OCI-LY3 (cell line): Measurements from ENCODE around the gene SPEF2.

Experiments
- H2AFZ ChIP-seq: fragments of 200-600, 300-600 bp; shearing (Covaris generic); 2 replicates; pipeline ENCODE4 v1.6.0; 2014; ENCODE audit warnings: antibody characterized with exemption, low read depth, low read length
- H3K27ac ChIP-seq: fragments of 200-600, 300-600 bp; sonication (generic); 2 replicates; pipeline ENCODE4 v1.5.1; 2014; ENCODE audit warnings: mild to moderate bottlenecking, low read length, moderate library complexity, mixed read lengths
- H3K27me3 ChIP-seq: fragments of 200-600, 300-600 bp; sonication (generic); 2 replicates; pipeline ENCODE4 v1.6.1; 2014; ENCODE audit warnings: low read depth, low read length, mixed read lengths
- H3K36me3 ChIP-seq: fragments of 200-600, 300-600 bp; sonication (generic); replicated peaks from 2 replicates; pipeline ENCODE3; 2014; ENCODE audit warnings: low read depth, low read length, mixed read lengths
- H3K4me1 ChIP-seq: fragments of 300-600, 200-600 bp; sonication (generic); 2 replicates; pipeline ENCODE4 v1.6.1; 2014; ENCODE audit warnings: low read length, mixed read lengths
- H3K4me2 ChIP-seq: fragments of 200-600, 300-600 bp; sonication (generic); 2 replicates; pipeline ENCODE4 v1.6.1; 2014; ENCODE audit warnings: low read length, mixed read lengths
- H3K4me3 ChIP-seq: fragments of 300-600, 200-600 bp; sonication (generic); 2 replicates; pipeline ENCODE4 v1.5.1; 2014; ENCODE audit warnings: antibody characterized with exemption, mild to moderate bottlenecking, low read length, moderate library complexity
- H3K79me2 ChIP-seq: fragments of 300-600, 200-600 bp; shearing (Covaris generic); 2 replicates; pipeline ENCODE4 v1.6.1; 2014; ENCODE audit warnings: mild to moderate bottlenecking, low read length, mixed read lengths
- H3K9ac ChIP-seq: fragments of 300-600, 200-600 bp; shearing (Covaris generic); 2 replicates; pipeline ENCODE4 v1.6.0; 2014; ENCODE audit warnings: mild to moderate bottlenecking, low read length, moderate library complexity
- H3K9me3 ChIP-seq: fragments of 200-600, 300-600 bp; shearing (Covaris generic); 2 replicates; pipeline ENCODE4 v1.6.1; 2014; ENCODE audit warnings: low read length, mixed read lengths; ENCODE audit not compliant: insufficient read depth
- H4K20me1 ChIP-seq: fragments of 200-600, 300-600 bp; sonication (generic); 2 replicates; pipeline ENCODE4 v1.6.1; 2016; ENCODE audit warnings: low read length, mixed read lengths; ENCODE audit not compliant: insufficient read depth
- EZH2phosphoT487 ChIP-seq: fragments of 200-600 bp; shearing (Covaris generic); IDR thresholded peaks from 2 replicates; pipeline ENCODE4 v1.6.1; 2018; ENCODE audit warnings: antibody characterized with exemption, mixed run types, low read depth
- TF ChIP-seq, protein P1 (sequence below): fragments of 200-600, 300-600 bp; sonication (generic); IDR thresholded peaks from 2 replicates; pipeline ENCODE4 v1.5.1; 2014; ENCODE audit warnings: antibody characterized with exemption, low read length, low read depth

Gene SPEF2

DNA sequence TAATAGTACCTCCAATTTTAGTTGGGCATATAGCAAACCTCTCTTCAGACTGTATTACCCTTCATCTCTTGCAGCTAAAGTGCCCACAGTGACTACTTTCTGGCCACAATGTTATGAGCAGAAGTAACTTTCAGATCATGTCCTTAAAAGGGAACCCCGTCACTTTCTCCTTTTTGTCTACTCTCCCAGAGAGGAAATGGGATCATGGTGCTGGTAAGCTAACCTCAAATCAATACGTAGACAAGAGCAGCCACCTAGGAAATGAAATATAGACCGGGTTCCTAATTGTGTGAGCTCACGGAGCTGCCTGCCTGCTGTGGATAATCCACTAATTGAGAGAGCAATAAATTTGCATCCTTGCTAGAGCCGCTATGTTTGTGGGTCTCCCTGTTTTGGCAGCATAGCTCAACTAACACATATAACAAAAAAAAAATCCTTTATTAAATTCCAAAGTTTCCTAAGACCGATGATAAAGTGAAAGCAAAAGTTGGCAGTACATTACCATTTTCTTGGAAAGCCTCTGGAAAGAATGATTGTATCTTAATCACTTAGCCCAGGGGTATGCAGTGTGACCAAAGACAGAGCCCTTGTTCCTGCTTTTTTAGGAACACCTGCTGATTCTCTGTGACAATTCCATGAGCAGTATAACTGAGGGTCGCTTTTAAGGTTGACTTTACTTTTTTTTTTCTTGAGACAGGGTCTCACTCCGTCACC lies 233.5 kb downstream of the SPEF2 start:
- no peak overlapping the region for H3K4me2 ChIP-seq
- H3K79me2 ChIP-seq, result no peaks in the 10 kb centered on the region
- peaks cover 24% of the 10 kb centered on the region for H3K4me1 ChIP-seq
- H3K27me3 ChIP-seq, result no peaks in the 10 kb centered on the region
- H3K36me3 ChIP-seq, result no peaks in the 10 kb centered on the region
- H3K9me3 ChIP-seq, result no peaks in the 10 kb centered on the region
- no peak overlapping the region for H3K4me3 ChIP-seq
- H3K27ac ChIP-seq, result no peak overlapping the region
- no peak overlapping the region for H3K9ac ChIP-seq
- no peaks in the 10 kb centered on the region for H4K20me1 ChIP-seq
- no peak for TF ChIP-seq EZH2phosphoT487
- TF ChIP-seq, protein P1, sequence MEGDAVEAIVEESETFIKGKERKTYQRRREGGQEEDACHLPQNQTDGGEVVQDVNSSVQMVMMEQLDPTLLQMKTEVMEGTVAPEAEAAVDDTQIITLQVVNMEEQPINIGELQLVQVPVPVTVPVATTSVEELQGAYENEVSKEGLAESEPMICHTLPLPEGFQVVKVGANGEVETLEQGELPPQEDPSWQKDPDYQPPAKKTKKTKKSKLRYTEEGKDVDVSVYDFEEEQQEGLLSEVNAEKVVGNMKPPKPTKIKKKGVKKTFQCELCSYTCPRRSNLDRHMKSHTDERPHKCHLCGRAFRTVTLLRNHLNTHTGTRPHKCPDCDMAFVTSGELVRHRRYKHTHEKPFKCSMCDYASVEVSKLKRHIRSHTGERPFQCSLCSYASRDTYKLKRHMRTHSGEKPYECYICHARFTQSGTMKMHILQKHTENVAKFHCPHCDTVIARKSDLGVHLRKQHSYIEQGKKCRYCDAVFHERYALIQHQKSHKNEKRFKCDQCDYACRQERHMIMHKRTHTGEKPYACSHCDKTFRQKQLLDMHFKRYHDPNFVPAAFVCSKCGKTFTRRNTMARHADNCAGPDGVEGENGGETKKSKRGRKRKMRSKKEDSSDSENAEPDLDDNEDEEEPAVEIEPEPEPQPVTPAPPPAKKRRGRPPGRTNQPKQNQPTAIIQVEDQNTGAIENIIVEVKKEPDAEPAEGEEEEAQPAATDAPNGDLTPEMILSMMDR, result no peak
- no peak overlapping the region for H2AFZ ChIP-seq

- Histone ChIP-seq H3K9me3 (no peaks in the 10 kb centered on the region), H2AFZ (no peak overlapping the region), H3K9ac (no peak overlapping the region), H3K4me2 (peak overlapping the region; percentile 3; the same call in 1 of the 2 replicates), H3K4me3 (no peak overlapping the region), H4K20me1 (no peaks in the 10 kb centered on the region), H3K4me1 (peaks cover 32% of the 10 kb centered on the region), H3K79me2 (no peaks in the 10 kb centered on the region), H3K27ac (no peak overlapping the region; the same call in 1 of the 2 replicates), H3K27me3 (no peaks in the 10 kb centered on the region), H3K36me3 (no peaks in the 10 kb centered on the region)
- TF ChIP-seq, protein P1, result no peak
- no peak for TF ChIP-seq EZH2phosphoT487
Observed at GRCh38 chr5:35852084-35852734, 234.5 kb downstream of the SPEF2 start.

GRCh38 chr5:35852773-35853172 lies 235.1 kb downstream of the SPEF2 start:
- no peaks in the 10 kb centered on the region for H3K27me3 ChIP-seq
- peaks cover 32% of the 10 kb centered on the region for H3K4me1 ChIP-seq
- H3K4me3 ChIP-seq, result no peak overlapping the region
- no peaks in the 10 kb centered on the region for H4K20me1 ChIP-seq
- no peak overlapping the region for H2AFZ ChIP-seq
- no peak overlapping the region for H3K4me2 ChIP-seq
- no peaks in the 10 kb centered on the region for H3K79me2 ChIP-seq
- TF ChIP-seq, protein P1, result no peak
- TF ChIP-seq EZH2phosphoT487, result no peak
- H3K36me3 ChIP-seq, result no peaks in the 10 kb centered on the region
- H3K9me3 ChIP-seq, result no peaks in the 10 kb centered on the region
- no peak overlapping the region for H3K27ac ChIP-seq
- H3K9ac ChIP-seq, result no peak overlapping the region

DNA sequence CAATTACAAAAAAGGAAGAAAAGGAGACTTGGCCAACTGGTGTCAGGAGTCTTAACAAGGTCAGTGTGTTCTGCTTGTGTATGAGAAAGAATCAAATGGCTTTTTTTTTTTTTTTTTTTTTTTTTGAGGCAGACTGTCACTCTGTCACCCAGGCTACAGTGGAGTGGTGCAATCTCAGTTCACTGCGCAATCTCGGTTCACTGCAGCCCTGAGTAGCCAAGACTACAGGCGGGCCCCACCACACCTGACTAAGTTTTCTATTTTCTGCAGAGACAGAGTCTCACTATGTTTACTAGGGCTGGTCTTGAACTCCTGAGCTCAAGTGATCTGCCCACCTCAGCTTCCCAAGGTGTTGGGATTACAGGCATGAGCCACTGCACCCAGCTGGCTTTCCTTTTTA lies 236.0 kb downstream of the SPEF2 start:
- TF ChIP-seq, protein P1, result no peak
- no peak for TF ChIP-seq EZH2phosphoT487
- Histone ChIP-seq H3K27me3 (no peaks in the 10 kb centered on the region), H3K4me1 (peaks cover 32% of the 10 kb centered on the region), H3K4me2 (no peak overlapping the region), H3K9me3 (no peaks in the 10 kb centered on the region), H3K36me3 (no peaks in the 10 kb centered on the region), H3K79me2 (no peaks in the 10 kb centered on the region), H2AFZ (no peak overlapping the region), H3K4me3 (no peak overlapping the region), H4K20me1 (no peaks in the 10 kb centered on the region), H3K9ac (no peak overlapping the region), H3K27ac (no peak overlapping the region)
